ENCODE results near the gene LAMA5.

LAMA5 gene, protein sequence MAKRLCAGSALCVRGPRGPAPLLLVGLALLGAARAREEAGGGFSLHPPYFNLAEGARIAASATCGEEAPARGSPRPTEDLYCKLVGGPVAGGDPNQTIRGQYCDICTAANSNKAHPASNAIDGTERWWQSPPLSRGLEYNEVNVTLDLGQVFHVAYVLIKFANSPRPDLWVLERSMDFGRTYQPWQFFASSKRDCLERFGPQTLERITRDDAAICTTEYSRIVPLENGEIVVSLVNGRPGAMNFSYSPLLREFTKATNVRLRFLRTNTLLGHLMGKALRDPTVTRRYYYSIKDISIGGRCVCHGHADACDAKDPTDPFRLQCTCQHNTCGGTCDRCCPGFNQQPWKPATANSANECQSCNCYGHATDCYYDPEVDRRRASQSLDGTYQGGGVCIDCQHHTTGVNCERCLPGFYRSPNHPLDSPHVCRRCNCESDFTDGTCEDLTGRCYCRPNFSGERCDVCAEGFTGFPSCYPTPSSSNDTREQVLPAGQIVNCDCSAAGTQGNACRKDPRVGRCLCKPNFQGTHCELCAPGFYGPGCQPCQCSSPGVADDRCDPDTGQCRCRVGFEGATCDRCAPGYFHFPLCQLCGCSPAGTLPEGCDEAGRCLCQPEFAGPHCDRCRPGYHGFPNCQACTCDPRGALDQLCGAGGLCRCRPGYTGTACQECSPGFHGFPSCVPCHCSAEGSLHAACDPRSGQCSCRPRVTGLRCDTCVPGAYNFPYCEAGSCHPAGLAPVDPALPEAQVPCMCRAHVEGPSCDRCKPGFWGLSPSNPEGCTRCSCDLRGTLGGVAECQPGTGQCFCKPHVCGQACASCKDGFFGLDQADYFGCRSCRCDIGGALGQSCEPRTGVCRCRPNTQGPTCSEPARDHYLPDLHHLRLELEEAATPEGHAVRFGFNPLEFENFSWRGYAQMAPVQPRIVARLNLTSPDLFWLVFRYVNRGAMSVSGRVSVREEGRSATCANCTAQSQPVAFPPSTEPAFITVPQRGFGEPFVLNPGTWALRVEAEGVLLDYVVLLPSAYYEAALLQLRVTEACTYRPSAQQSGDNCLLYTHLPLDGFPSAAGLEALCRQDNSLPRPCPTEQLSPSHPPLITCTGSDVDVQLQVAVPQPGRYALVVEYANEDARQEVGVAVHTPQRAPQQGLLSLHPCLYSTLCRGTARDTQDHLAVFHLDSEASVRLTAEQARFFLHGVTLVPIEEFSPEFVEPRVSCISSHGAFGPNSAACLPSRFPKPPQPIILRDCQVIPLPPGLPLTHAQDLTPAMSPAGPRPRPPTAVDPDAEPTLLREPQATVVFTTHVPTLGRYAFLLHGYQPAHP (N-terminal part only)

DNA sequence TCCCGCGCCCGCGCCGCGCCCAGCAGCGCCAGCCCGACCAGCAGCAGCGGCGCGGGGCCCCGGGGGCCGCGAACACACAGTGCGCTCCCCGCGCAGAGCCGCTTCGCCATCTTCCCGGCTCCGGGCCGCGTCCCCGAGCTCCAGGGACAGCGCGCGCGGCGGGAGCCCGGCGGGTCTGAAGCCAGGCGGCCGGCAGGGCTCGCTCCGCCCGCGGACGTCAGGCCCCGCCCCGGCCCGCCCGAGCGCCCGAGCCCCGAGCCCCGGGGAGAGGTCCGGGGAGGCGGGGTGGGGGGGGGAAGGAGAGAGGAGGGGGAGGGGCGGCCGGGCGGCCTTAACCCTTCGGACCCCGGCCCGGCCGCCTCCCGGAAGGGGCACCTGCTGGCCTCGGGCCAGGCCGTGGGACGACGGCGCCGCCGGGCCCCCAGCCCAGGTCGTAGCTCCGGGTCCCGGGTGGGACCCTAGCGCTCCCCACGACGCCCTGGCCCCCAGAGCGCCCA, at the start of gene LAMA5:
TSS of gene LAMA5 (minus strand) at position 177 of the 497 bp plus-strand sequence. CDS start at position 110, 67 bp downstream.
- DNase-seq (ENCODE audit: low read depth, low spot score) = no peak

- no peak for DNase-seq (ENCODE audit: low read depth, low spot score)
Observed at GRCh38 chr20:62415354-62416111, 48.4 kb upstream of the LAMA5 start.

DNA sequence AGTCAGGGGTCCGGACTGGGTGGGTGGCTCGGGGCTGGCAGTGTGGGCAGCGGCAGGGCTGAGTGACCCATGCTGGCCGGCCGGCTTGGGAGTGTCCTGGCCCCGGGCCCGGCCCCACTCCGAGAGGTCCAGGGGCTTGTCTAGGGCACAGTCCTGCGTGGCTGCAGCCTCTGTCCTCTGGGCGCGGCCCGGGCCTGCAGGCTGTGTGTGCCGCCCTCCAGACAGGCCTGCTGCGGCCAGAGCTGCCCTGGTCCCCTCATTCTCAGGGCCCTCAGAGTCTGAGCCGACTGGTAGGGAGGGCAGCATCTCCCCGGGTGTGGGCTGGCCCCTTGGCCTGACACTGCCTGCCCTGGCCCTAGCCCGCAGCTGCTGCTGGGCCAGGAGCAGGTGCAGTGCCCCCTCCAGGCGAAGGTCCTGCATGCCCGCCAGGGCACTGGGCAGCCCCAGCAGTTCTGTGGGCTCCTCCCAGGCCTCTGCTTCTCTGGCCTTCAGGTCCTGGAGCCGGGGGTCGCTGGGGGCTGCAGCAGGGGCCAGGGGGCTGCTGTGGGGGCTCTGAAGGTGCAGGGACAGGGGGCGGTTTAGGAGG, 46.9 kb upstream of the LAMA5 start:
- DNase-seq (ENCODE audit: low read depth, low spot score) = no peak

GRCh38 chr20:62413025-62413570, 46.0 kb upstream of the LAMA5 start:
- DNase-seq (ENCODE audit: low read depth, low spot score) = no peak

- no peak for DNase-seq (ENCODE audit: low read depth, low spot score)
Observed at GRCh38 chr20:62412194-62413024, 45.3 kb upstream of the LAMA5 start.

- DNase-seq (ENCODE audit: low read depth, low spot score) = no peak
Observed at GRCh38 chr20:62411479-62412193, 44.5 kb upstream of the LAMA5 start.

- DNase-seq (ENCODE audit: low read depth, low spot score) = no peak
Observed at GRCh38 chr20:62410746-62411478, 43.8 kb upstream of the LAMA5 start.

DNA sequence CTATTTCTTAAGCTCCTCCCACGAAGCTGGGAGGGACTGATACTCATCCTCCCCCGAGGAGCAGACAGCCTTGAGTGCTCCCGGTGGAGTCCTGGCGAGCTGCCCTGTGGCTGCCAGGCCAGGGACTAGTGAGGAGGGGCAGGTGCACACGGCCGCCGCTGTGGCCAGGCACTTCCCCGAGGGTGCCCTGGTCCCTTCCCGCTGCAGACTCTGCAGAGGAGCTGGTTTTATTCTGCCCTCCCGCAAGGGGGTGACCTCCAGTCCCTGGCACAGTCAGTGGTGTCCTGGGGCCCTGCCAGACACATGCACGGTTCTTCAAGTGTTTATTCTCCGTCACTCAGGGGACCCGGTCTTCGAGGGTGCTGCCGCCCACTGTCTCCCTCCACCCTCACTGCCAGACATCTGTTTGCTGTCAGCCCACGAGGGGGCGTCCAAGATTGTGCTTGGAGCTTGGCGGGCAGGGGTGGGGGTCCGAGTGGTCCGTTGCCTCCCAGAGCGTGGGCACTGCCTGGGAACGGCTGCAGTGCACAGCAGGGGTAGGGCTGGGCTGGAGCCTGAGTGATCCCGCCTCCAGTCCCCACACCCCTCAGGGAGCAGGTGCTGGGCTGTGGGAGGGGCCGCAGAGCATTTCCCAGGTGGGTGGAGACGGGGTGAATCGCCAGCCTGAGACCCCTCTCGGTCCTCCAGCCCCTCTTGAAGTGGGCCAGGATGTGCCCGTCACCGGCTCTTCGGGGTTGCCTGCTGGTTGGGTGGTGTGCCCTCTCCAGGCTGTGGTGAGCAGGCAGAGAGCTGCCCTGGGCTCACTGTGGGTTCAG, 43.0 kb upstream of the LAMA5 start:
- DNase-seq (ENCODE audit: low read depth, low spot score) = no peak

GRCh38 chr20:62409086-62409853, 42.2 kb upstream of the LAMA5 start:
- no peak for DNase-seq (ENCODE audit: low read depth, low spot score)

DNA sequence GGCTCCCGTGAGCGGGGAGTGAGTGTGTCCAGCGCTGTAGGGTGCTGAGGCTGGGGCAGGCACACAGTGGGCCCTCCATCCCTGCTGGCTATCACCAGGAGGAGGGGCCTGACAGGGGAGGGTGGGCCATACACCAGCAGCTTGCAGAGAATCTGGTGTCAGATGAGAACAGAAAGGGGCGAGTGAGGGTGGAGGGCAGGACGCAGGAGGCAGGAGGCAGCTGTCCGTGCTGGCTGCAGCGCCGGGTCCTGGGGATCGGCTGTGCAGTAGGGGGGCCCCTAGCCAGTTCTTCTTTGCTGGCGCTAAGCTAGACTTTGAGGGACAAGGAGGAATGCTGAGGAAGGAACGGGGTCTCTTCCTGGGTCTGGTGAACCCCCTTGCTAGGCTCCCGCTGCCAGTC, 41.5 kb upstream of the LAMA5 start:
- no peak for DNase-seq (ENCODE audit: low read depth, low spot score)

DNA sequence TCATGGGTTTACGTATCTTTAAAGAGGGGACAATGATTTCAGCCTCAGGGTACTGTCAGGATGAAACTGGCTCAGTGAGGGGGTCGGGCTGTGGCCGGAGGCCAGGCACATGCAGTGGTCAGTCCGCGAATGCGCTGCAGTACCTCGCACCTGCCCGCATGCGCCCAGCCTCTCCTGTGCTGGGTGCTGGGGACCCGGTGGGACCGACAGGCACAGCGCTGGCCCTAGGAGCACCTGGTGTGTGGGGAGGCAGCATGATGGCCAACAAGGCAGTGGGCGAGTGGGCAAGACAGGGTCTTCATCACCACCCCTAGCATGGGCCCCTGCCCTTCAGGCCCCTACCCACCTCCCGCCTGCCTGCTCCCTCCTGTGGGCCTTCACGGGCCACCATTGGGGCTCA, 40.9 kb upstream of the LAMA5 start:
- DNase-seq (ENCODE audit: low read depth, low spot score) = no peak

- DNase-seq (ENCODE audit: low read depth, low spot score) = no peak
Observed at GRCh38 chr20:62407221-62407992, 40.3 kb upstream of the LAMA5 start, which contains the start of gene CABLES2. CABLES2 (minus strand) TSS chr20:62407285; CDS start chr20:62407276, 9 bp downstream.

GRCh38 chr20:62406635-62407176, 39.6 kb upstream of the LAMA5 start:
- no peak for DNase-seq (ENCODE audit: low read depth, low spot score)

GRCh38 chr20:62405981-62406513, 38.9 kb upstream of the LAMA5 start:
- no peak for DNase-seq (ENCODE audit: low read depth, low spot score)
